ENCODE data around the gene BABAM2. TPM values are rescaled to one million over a fixed set of nuclear protein-coding genes. Genes with fewer than 3 reads are reported as not detected.

The BABAM2 gene
- total and polyA plus RNA-seq, 7 donors = 34.2 to 74.5 (median 52.3) TPM

- TF ChIP-seq, protein P1, sequence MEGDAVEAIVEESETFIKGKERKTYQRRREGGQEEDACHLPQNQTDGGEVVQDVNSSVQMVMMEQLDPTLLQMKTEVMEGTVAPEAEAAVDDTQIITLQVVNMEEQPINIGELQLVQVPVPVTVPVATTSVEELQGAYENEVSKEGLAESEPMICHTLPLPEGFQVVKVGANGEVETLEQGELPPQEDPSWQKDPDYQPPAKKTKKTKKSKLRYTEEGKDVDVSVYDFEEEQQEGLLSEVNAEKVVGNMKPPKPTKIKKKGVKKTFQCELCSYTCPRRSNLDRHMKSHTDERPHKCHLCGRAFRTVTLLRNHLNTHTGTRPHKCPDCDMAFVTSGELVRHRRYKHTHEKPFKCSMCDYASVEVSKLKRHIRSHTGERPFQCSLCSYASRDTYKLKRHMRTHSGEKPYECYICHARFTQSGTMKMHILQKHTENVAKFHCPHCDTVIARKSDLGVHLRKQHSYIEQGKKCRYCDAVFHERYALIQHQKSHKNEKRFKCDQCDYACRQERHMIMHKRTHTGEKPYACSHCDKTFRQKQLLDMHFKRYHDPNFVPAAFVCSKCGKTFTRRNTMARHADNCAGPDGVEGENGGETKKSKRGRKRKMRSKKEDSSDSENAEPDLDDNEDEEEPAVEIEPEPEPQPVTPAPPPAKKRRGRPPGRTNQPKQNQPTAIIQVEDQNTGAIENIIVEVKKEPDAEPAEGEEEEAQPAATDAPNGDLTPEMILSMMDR (IDR thresholded peaks at IDR 0.05) = no peak
- DNase-seq = no peak
- H3K27me3 ChIP-seq (ENCODE audit: insufficient read depth in 3 of 3, low read length in 2 of 3) = no peaks in the 10 kb centered on the region
- H3K4me3 ChIP-seq = no peak overlapping the region
- intact Hi-C loops (cut with DNase I) = no loop called here
- no peaks in the 10 kb centered on the region for H3K4me1 ChIP-seq
- no peaks in the 10 kb centered on the region for H3K36me3 ChIP-seq (ENCODE audit: insufficient read depth in 1 of 2, low read depth in 1 of 2)
- no peak overlapping the region for H3K27ac ChIP-seq
- ATAC-seq = no peak
- no peaks in the 10 kb centered on the region for H3K9me3 ChIP-seq
Measured at GRCh38 chr2:28047681-28048080, 157.2 kb downstream of the BABAM2 start.

DNA sequence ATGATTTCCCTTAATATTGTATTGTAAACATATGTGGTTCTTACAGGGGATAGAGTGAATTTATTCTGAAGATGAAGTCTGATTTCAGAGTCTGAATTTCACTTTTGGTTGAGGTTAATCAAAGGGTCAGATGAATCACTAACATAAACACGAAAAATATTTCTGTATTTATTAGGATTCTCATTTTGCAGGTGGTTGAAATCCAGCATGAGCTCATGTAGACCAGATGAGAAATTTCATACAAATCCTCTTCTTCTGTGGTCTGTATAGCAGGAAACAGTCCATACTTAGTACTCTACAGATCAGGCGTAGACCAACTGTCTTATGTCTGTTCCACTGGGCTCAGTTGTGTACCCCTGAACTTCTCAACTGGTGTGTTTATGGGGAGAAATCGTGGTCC, 157.8 kb downstream of the BABAM2 start:
- no peaks in the 10 kb centered on the region for H3K36me3 ChIP-seq (ENCODE audit: insufficient read depth in 1 of 2, low read depth in 1 of 2)
- intact Hi-C loops (cut with DNase I) = no loop called here
- no peak overlapping the region for H3K4me3 ChIP-seq
- no peak overlapping the region for H3K27ac ChIP-seq
- WGBS, 3 donors = 88 to 95% (median 90%) methylated on average over 3 of the region's 3 CpGs
- ATAC-seq = no peak
- H3K9me3 ChIP-seq = no peaks in the 10 kb centered on the region
- no peaks in the 10 kb centered on the region for H3K27me3 ChIP-seq (ENCODE audit: insufficient read depth in 3 of 3, low read length in 2 of 3)
- TF ChIP-seq, protein P1 (IDR thresholded peaks at IDR 0.05) = no peak
- no peaks in the 10 kb centered on the region for H3K4me1 ChIP-seq
- DNase-seq = no peak

DNA sequence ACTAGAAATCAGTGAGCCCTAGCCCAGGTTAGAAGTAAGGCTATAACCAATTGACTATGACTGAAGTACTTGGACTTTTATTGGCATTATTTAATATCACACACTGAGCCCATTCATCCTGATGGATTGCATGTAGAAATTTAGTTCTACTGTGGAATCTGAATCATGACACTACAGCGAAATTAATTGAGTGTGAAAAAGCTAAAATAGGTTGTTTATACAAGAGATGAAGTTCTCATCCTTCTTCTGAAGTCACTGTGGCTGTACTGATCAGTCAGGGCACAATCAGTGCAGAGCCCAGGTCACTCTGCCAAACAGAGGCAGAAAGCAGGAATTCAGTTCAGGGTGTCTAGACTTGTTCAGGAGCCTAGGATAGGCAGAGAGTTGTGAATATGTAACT, 158.9 kb downstream of the BABAM2 start:
- TF ChIP-seq, protein P1 (IDR thresholded peaks at IDR 0.05) = no peak
- DNase-seq = no peak
- no peaks in the 10 kb centered on the region for H3K4me1 ChIP-seq
- H3K4me3 ChIP-seq = no peak overlapping the region
- no peak for ATAC-seq
- no peaks in the 10 kb centered on the region for H3K27me3 ChIP-seq (ENCODE audit: insufficient read depth in 3 of 3, low read length in 2 of 3)
- no peaks in the 10 kb centered on the region for H3K36me3 ChIP-seq (ENCODE audit: insufficient read depth in 1 of 2, low read depth in 1 of 2)
- 81 to 92% (median 90%) methylated on average over 1 of the region's 1 CpG for WGBS, 3 donors
- H3K27ac ChIP-seq = no peak overlapping the region
- no peaks in the 10 kb centered on the region for H3K9me3 ChIP-seq
- intact Hi-C loops (cut with DNase I) = no loop called here

DNA sequence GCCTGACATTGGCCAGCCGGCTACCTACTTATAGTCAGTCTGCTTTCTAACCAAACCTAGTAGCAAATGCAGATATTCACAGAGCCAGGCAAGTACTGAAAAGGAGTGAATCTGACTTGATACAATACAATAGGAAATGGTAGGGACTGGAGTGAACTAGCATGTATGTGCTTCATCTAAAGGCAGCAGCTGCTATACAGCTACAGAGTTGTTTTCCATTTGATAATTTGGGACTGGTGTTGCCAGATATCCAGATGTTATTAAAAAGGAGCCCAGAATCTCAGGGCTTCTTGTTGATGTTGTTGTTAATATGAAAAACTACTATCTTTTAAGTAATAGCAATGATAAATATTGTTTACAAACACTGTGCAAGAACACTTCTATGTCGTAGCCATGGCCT, 159.4 kb downstream of the BABAM2 start:
- no peaks in the 10 kb centered on the region for H3K27me3 ChIP-seq (ENCODE audit: insufficient read depth in 3 of 3, low read length in 2 of 3)
- TF ChIP-seq, protein P1 (IDR thresholded peaks at IDR 0.05) = no peak
- no peak overlapping the region for H3K27ac ChIP-seq
- no peaks in the 10 kb centered on the region for H3K36me3 ChIP-seq (ENCODE audit: insufficient read depth in 1 of 2, low read depth in 1 of 2)
- no peak for DNase-seq
- 86 to 96% (median 94%) methylated on average over 2 of the region's 2 CpGs for WGBS, 3 donors
- no peaks in the 10 kb centered on the region for H3K4me1 ChIP-seq
- intact Hi-C loops (cut with DNase I) = no loop called here
- H3K4me3 ChIP-seq = no peak overlapping the region
- no peaks in the 10 kb centered on the region for H3K9me3 ChIP-seq
- no peak for ATAC-seq

DNA sequence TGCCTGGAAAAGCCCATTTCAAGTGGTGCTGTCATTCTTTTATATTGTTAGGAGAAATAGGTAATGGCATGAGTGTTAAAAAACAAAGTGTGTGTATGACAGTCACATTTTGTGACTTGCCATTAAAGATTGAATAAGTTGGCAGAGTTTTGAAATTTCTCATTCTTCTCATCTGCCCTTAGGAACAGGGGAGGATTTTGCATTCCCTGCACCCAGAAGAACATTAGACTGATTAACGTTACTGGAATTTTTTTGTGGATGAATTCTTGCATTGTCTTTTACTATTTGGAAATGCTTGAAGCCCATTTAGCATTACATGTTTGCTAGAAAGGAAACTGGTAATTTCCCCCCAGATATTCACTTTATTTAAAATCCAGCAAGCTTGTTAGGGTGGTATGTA, 162.2 kb downstream of the BABAM2 start:
- Histone ChIP-seq H3K27ac (no peak overlapping the region), H3K4me3 (no peak overlapping the region), H3K36me3 (ENCODE audit: insufficient read depth in 1 of 2, low read depth in 1 of 2) (no peaks in the 10 kb centered on the region), H3K9me3 (no peaks in the 10 kb centered on the region), H3K27me3 (ENCODE audit: insufficient read depth in 3 of 3, low read length in 2 of 3) (no peaks in the 10 kb centered on the region), H3K4me1 (no peaks in the 10 kb centered on the region)
- intact Hi-C loops (cut with DNase I) = no loop called here
- WGBS, 3 donors = 43 to 63% (median 53%) methylated on average over 1 of the region's 1 CpG
- DNase-seq (no peak), ATAC-seq (no peak)
- TF ChIP-seq, protein P1 (IDR thresholded peaks at IDR 0.05) = no peak
